NB4 (cell line): Measurements from ENCODE around the gene LDLRAD3.
A peak's percentile ranks its signal among the peaks of the same experiment; 100 is the strongest.
"Not testable (repeated sequence)": the region's sequence is repeated elsewhere in the genome, so short reads cannot be mapped to it uniquely, and the experiment has no call there.

Experiments
- DNase-seq: peaks from one replicate; pipeline ENCODE4 v3.0.0; 2010; ENCODE audit warnings: low read depth
- H3K4me3 ChIP-seq: one replicate; pipeline ENCODE4 v1.5.1; 2011; ENCODE audit warnings: mild to moderate bottlenecking, low read depth, low read length, moderate library complexity
- CTCF ChIP-seq: IDR thresholded peaks from one replicate; pipeline ENCODE4 v1.5.1; 2012; ENCODE audit warnings: low read depth, low read length
- MAX ChIP-seq: IDR thresholded peaks from 2 replicates; pipeline ENCODE4 v1.6.1; 2011; ENCODE audit warnings: low read depth, low read length
- MYC ChIP-seq: IDR thresholded peaks from 2 replicates; pipeline ENCODE4 v1.6.1; 2011; ENCODE audit warnings: low read depth, low read length
- POLR2A ChIP-seq: IDR thresholded peaks from 2 replicates; pipeline ENCODE4 v1.6.1; 2011; ENCODE audit warnings: mild to moderate bottlenecking; ENCODE audit not compliant: insufficient read length; ENCODE audit errors: extremely low read depth

The LDLRAD3 gene

GRCh38 chr11:35906681-35907080 is 37.2 kb upstream of the LDLRAD3 start:
- no peak for TF ChIP-seq MYC
- no peak for TF ChIP-seq POLR2A
- no peak for TF ChIP-seq MAX
- no peak for TF ChIP-seq CTCF

GRCh38 chr11:35907648-35908431 is 36.0 kb upstream of the LDLRAD3 start:
- peak; percentile 44 for DNase-seq
- TF ChIP-seq MYC, result no peak
- H3K4me3 ChIP-seq, result no peak overlapping the region

More at GRCh38 chr11:35906681-35907080, 37.2 kb upstream of the LDLRAD3 start:
- no peak overlapping the region for H3K4me3 ChIP-seq
- DNase-seq, result no peak

- DNase-seq, H3K4me3 ChIP-seq: not testable (repeated sequence)
Measured at GRCh38 chr11:35908432-35908771, 35.5 kb upstream of the LDLRAD3 start.

GRCh38 chr11:35909511-35910265 is 34.2 kb upstream of the LDLRAD3 start:
- TF ChIP-seq POLR2A (no peak), MYC (no peak), CTCF (no peak), MAX (no peak)
- no peak for DNase-seq
- H3K4me3 ChIP-seq, result no peak overlapping the region

GRCh38 chr11:35911013-35911412 is 32.8 kb upstream of the LDLRAD3 start:
- no peak overlapping the region for H3K4me3 ChIP-seq
- TF ChIP-seq CTCF (no peak), MYC (no peak), POLR2A (no peak), MAX (no peak)
- DNase-seq, result no peak

GRCh38 chr11:35911616-35912165 is 32.2 kb upstream of the LDLRAD3 start:
- H3K4me3 ChIP-seq, result no peak overlapping the region
- TF ChIP-seq POLR2A, result no peak
- no peak for TF ChIP-seq CTCF
- no peak for TF ChIP-seq MYC
- TF ChIP-seq MAX, result no peak
- no peak for DNase-seq

- not testable (repeated sequence) for H3K4me3 ChIP-seq, DNase-seq
Measured at GRCh38 chr11:35912436-35912835, 31.4 kb upstream of the LDLRAD3 start.
